Activated CD8-positive, alpha-beta memory T cell treated with anti-CD3 and anti-CD28 coated beads for 48 hours (primary cell): Measurements from ENCODE around the gene PTGS2.
"Not testable (repeated sequence)": the region's sequence is repeated elsewhere in the genome, so short reads cannot be mapped to it uniquely, and the experiment has no call there.

Experiments
- DNase-seq, 3 experiments: peaks; one replicate each; pipeline ENCODE4 v3.0.0-alpha.2; 2020; ENCODE audit warnings: low read depth in 2 of 3, low spot score in 2 of 3

The PTGS2 gene

GRCh38 chr1:186670297-186671135 is 9.7 kb downstream of the PTGS2 start:
- DNase-seq, result no peak

- DNase-seq, result not testable (repeated sequence)
Observed at GRCh38 chr1:186669784-186670183, 10.4 kb downstream of the PTGS2 start.

GRCh38 chr1:186664217-186664616 is 16.0 kb downstream of the PTGS2 start:
- not testable (repeated sequence) for DNase-seq

- no peak for DNase-seq
Observed at GRCh38 chr1:186662752-186663151, 17.5 kb downstream of the PTGS2 start.

- DNase-seq, result no peak
Observed at GRCh38 chr1:186659890-186660341, 20.3 kb downstream of the PTGS2 start.

GRCh38 chr1:186658999-186659398 is 21.2 kb downstream of the PTGS2 start:
- no peak for DNase-seq

- DNase-seq, result no peak
Observed at GRCh38 chr1:186657481-186657880, 22.7 kb downstream of the PTGS2 start.

- DNase-seq, result no peak
Observed at GRCh38 chr1:186655876-186656275, 24.3 kb downstream of the PTGS2 start.

GRCh38 chr1:186654741-186655140 is 25.5 kb downstream of the PTGS2 start:
- DNase-seq, result no peak

GRCh38 chr1:186653312-186653711 is 26.9 kb downstream of the PTGS2 start:
- DNase-seq, result no peak

GRCh38 chr1:186648613-186649012 is 31.6 kb downstream of the PTGS2 start:
- DNase-seq, result no peak

GRCh38 chr1:186647985-186648384 is 32.2 kb downstream of the PTGS2 start:
- DNase-seq, result not testable (repeated sequence)

- DNase-seq, result no peak
Observed at GRCh38 chr1:186643614-186644013, 36.6 kb downstream of the PTGS2 start.

- not testable (repeated sequence) for DNase-seq
Observed at GRCh38 chr1:186637567-186637966, 42.7 kb downstream of the PTGS2 start.

GRCh38 chr1:186636786-186637185 is 43.4 kb downstream of the PTGS2 start:
- DNase-seq, result no peak

- no peak for DNase-seq
Observed at GRCh38 chr1:186634511-186634910, 45.7 kb downstream of the PTGS2 start.

- DNase-seq, result no peak
Observed at GRCh38 chr1:186633116-186633515, 47.1 kb downstream of the PTGS2 start.

- DNase-seq, result no peak
Observed at GRCh38 chr1:186629341-186629740, 50.9 kb downstream of the PTGS2 start.

GRCh38 chr1:186628910-186629309 is 51.3 kb downstream of the PTGS2 start:
- no peak for DNase-seq

- DNase-seq, result no peak
Observed at GRCh38 chr1:186627019-186627418, 53.2 kb downstream of the PTGS2 start.

GRCh38 chr1:186626356-186626932 is 53.8 kb downstream of the PTGS2 start:
- no peak for DNase-seq

- DNase-seq, result no peak
Observed at GRCh38 chr1:186623551-186623950, 56.7 kb downstream of the PTGS2 start.
